SK-N-SH (cell line): Measurements from ENCODE around the gene BAIAP2L2. TPM values are rescaled to one million over a fixed set of nuclear protein-coding genes. Genes with fewer than 3 reads are reported as not detected.

ENCODE experiments used
- CTCF ChIA-PET: fragments of 300-600, 350-600 bp; formaldehyde crosslinking; extraction: SDS; loops from one replicate; lab custom pipeline; 2021; lab: Yijun Ruan, JAX
- POLR2A ChIA-PET: fragments of 350-600 bp; sonication (Branson Sonifier 250); formaldehyde crosslinking; extraction: SDS; loops from one replicate; lab custom pipeline; 2020; ENCODE audit warnings: antibody characterized with exemption, inconsistent platforms; lab: Yijun Ruan, JAX
- DNase-seq: peaks from one replicate; pipeline ENCODE4 v3.0.0; 2012
- H2AFZ ChIP-seq: fragments of 200-600 bp; sonication (generic); 2 replicates; pipeline ENCODE4 v1.8.1; 2016; ENCODE audit warnings: antibody characterized with exemption, mild to moderate bottlenecking, low read depth
- H3F3A ChIP-seq: fragments of 200-600 bp; sonication (generic); replicated peaks from 2 replicates; pipeline ENCODE3; 2016; ENCODE audit warnings: antibody characterized with exemption, mild to moderate bottlenecking; ENCODE audit not compliant: insufficient read depth
- H3K27ac ChIP-seq, 2 experiments: fragments of 200-500 bp in 1 of 2; fragments of 200-600 bp in 1 of 2; sonication (Bioruptor generic) in 1 of 2; sonication (generic), shearing (Covaris generic) in 1 of 2; 2 replicates each; pipeline versions ENCODE4 v1.5.1 to v1.6.1; 2014 to 2016; ENCODE audit warnings: low read depth in 2 of 2, inconsistent platforms in 1 of 2, low read length in 1 of 2, mild to moderate bottlenecking in 1 of 2, mixed read lengths in 1 of 2
- H3K27me3 ChIP-seq: fragments of 200-600 bp; sonication (generic), shearing (Covaris generic); 2 replicates; pipeline ENCODE4 v1.6.1; 2016; ENCODE audit warnings: mixed run types; ENCODE audit not compliant: insufficient read depth
- H3K36me3 ChIP-seq, 2 experiments: fragments of 200-500 bp in 1 of 2; fragments of 200-600 bp in 1 of 2; sonication (Bioruptor generic) in 1 of 2; sonication (generic) in 1 of 2; replicated peaks in 1 of 2; 2 replicates each; pipeline versions ENCODE3 to v1.5.1; 2014 to 2016; ENCODE audit warnings: low read length in 1 of 2, mild to moderate bottlenecking in 1 of 2; ENCODE audit not compliant: insufficient read depth in 2 of 2, control insufficient read depth in 1 of 2
- H3K4me1 ChIP-seq, 2 experiments: fragments of 200-500 bp in 1 of 2; fragments of 200-600 bp in 1 of 2; sonication (Bioruptor generic) in 1 of 2; sonication (generic), shearing (Covaris generic) in 1 of 2; 2 replicates each; pipeline versions ENCODE4 v1.5.1 to v1.6.1; 2014 to 2016; ENCODE audit warnings: low read depth in 1 of 2, low read length in 1 of 2, mixed run types in 1 of 2; ENCODE audit not compliant: insufficient read depth in 2 of 2, control insufficient read depth in 1 of 2
- H3K4me2 ChIP-seq: fragments of 200-600 bp; sonication (generic), shearing (Covaris generic); 2 replicates; pipeline ENCODE4 v1.6.1; 2017; ENCODE audit warnings: mixed run types
- H3K4me3 ChIP-seq, 2 experiments: fragments of 200-500 bp in 1 of 2; fragments of 200-600 bp in 1 of 2; sonication (Bioruptor generic) in 1 of 2; sonication (generic), shearing (Covaris generic) in 1 of 2; 2 replicates each; pipeline versions ENCODE4 v1.5.1 to v1.8.1; 2014 to 2016; ENCODE audit warnings: low read depth in 2 of 2, inconsistent platforms in 1 of 2, low read length in 1 of 2, mild to moderate bottlenecking in 1 of 2, mixed read lengths in 1 of 2, moderate library complexity in 1 of 2
- H3K79me2 ChIP-seq: fragments of 200-600 bp; sonication (generic); 2 replicates; pipeline ENCODE4 v1.8.1; 2017; ENCODE audit warnings: mild to moderate bottlenecking; ENCODE audit not compliant: insufficient read depth
- H3K9ac ChIP-seq: fragments of 200-600 bp; sonication (generic); 2 replicates; pipeline ENCODE4 v1.6.1; 2017; ENCODE audit warnings: mixed run types
- H3K9me2 ChIP-seq: fragments of 200-600 bp; sonication (generic); 2 replicates; pipeline ENCODE4 v1.6.1; 2017; ENCODE audit warnings: mixed run types
- H3K9me3 ChIP-seq: fragments of 200-600 bp; sonication (generic); 2 replicates; pipeline ENCODE4 v1.6.1; 2017; ENCODE audit warnings: mixed run types, mild to moderate bottlenecking, moderate library complexity
- H4K20me1 ChIP-seq: fragments of 200-600 bp; sonication (generic); 2 replicates; pipeline ENCODE4 v1.6.1; 2017; ENCODE audit warnings: mild to moderate bottlenecking, mixed run types; ENCODE audit not compliant: insufficient read depth
- ELF1 ChIP-seq: IDR thresholded peaks from 2 replicates; pipeline ENCODE4 v1.4.0; 2012
- MEF2A ChIP-seq: IDR thresholded peaks from 2 replicates; pipeline ENCODE4 v1.4.0; 2012; ENCODE audit warnings: low read depth, borderline replicate concordance
- NFIC ChIP-seq: IDR thresholded peaks from 2 replicates; pipeline ENCODE4 v1.4.0; 2012; ENCODE audit warnings: borderline replicate concordance
- POLR2AphosphoS5 ChIP-seq: IDR thresholded peaks from 2 replicates; pipeline ENCODE4 v1.6.1; 2012; ENCODE audit warnings: low read depth, low read length
- WGBS: methylation state at CpG from one replicate; pipeline ENCODE4 v1.1.6; 2017; ENCODE audit warnings: low lambda C conversion rate; 5-methylcytosine and 5-hydroxymethylcytosine counted together
- polyA plus RNA-seq, 3 experiments: library from polyadenylated mRNA; depleted of rRNA; stranded (reverse); fragments of >200 nt; gene quantifications; 2 replicates each; pipeline ENCODE4 v1.2.3, GENCODE V29; 2012
- TF ChIP-seq, protein P1 (sequence below): IDR thresholded peaks from 2 replicates; pipeline ENCODE4 v1.4.0; 2012; ENCODE audit warnings: low read depth, borderline replicate concordance
- TF ChIP-seq, protein P2 (sequence below): IDR thresholded peaks from 2 replicates; pipeline ENCODE4 v1.6.1; 2012; ENCODE audit warnings: mild to moderate bottlenecking, low read depth, low read length, moderate library complexity
- TF ChIP-seq, protein P3 (sequence below): IDR thresholded peaks from 2 replicates; pipeline ENCODE4; 2012

BAIAP2L2 gene
- polyA plus RNA-seq, 1 of the 3 experiments (the other 2 are of a cell fraction): 0.16 TPM

DNA sequence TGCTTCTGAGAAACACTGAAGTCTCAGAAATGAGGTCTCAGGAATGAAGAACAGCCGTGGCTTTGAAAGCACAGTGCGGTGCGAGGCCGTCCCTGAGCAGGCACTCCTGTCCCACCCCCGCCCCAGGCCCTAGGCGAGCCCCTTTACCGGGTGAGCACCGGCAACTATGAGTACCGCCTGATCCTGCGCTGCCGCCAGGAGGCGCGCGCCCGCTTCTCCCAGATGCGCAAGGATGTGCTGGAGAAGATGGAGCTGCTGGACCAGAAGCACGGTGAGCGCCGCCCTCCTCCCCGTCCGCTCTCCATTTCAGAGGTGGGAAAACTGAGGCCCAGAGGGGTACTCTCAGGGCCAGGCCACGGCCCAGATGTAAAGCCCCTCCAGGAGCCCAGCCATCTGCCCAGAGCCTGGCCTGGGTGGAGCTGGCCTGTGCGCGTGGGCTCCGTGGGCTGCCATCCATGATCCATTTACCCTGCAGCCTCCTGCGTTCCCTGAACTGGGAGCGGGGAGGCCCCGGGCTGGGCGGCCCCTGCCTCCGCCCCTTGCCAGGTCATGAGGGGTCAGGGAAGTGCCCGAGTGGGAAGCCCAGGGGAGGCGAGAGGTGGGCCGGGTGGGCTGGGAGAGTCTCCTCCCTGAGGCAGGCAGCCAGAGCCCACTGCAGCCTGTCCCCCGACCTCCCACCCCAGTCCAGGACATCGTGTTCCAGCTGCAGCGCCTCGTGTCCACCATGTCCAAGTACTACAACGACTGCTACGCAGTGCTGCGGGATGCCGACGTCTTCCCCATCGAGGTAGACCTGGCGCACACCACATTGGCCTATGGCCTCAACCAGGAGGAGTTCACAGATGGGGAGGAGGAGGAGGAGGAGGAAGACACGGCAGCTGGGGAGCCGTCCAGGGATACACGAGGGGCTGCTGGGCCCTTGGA is 36.0 kb downstream of the BAIAP2L2 start (continued):
- TF ChIP-seq ELF1 (no peak), POLR2AphosphoS5 (no peak), MEF2A (no peak)
- TF ChIP-seq, protein P1, sequence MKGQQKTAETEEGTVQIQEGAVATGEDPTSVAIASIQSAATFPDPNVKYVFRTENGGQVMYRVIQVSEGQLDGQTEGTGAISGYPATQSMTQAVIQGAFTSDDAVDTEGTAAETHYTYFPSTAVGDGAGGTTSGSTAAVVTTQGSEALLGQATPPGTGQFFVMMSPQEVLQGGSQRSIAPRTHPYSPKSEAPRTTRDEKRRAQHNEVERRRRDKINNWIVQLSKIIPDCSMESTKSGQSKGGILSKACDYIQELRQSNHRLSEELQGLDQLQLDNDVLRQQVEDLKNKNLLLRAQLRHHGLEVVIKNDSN: no peak
- TF ChIP-seq, protein P2, sequence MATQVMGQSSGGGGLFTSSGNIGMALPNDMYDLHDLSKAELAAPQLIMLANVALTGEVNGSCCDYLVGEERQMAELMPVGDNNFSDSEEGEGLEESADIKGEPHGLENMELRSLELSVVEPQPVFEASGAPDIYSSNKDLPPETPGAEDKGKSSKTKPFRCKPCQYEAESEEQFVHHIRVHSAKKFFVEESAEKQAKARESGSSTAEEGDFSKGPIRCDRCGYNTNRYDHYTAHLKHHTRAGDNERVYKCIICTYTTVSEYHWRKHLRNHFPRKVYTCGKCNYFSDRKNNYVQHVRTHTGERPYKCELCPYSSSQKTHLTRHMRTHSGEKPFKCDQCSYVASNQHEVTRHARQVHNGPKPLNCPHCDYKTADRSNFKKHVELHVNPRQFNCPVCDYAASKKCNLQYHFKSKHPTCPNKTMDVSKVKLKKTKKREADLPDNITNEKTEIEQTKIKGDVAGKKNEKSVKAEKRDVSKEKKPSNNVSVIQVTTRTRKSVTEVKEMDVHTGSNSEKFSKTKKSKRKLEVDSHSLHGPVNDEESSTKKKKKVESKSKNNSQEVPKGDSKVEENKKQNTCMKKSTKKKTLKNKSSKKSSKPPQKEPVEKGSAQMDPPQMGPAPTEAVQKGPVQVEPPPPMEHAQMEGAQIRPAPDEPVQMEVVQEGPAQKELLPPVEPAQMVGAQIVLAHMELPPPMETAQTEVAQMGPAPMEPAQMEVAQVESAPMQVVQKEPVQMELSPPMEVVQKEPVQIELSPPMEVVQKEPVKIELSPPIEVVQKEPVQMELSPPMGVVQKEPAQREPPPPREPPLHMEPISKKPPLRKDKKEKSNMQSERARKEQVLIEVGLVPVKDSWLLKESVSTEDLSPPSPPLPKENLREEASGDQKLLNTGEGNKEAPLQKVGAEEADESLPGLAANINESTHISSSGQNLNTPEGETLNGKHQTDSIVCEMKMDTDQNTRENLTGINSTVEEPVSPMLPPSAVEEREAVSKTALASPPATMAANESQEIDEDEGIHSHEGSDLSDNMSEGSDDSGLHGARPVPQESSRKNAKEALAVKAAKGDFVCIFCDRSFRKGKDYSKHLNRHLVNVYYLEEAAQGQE: no peak

DNA sequence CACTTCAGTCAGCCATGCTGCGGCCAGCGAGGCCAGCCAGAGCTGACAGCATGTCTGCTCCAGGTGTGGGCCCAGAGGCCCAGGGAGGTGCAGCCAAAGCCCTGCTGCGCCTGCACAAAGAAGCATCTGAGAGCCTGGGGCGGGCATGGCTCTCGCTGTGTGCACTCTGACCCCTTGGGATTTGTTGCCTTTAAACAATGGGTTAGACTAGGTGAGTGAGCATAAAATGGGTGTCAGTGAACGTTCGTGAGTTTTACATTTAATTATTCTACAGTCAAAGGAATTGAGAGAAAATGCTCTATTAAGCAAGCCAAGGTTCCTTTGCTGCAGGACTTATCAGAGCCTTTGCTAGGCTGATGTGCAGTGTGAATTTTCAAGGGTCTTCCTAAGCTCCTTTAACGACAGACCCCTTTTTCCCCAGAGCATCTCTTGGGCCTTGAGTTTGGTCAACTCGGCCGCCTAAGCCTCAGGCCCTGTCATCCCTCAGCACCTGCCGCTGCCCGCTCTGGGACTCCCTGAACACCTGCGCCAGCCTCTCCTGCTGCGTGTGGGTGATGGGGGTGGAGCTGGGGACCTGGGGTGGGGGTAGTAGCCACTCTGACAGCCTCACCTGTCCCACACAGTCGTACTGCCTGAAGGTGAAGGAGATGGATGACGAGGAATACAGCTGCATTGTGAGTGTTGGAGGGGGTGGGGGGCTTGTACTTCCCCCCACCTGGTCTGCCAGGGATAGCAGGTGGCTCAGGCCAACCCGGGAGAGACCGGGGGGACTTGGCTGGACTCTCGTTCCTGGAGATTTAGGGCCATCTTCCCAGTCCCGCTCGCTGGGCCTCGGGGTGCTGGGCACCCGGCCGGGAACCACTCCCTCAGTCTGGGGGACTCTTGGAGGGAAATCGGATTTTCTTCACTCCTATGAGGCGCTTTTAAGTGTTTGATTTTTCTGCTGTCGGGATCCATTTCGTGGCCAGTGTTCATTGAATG is 37.0 kb downstream of the BAIAP2L2 start:
- WGBS: 86% methylated on average over 8 of the region's 28 CpGs
- TF ChIP-seq NFIC: no peak
- no peak for TF ChIP-seq MEF2A
- TF ChIP-seq, protein P3, sequence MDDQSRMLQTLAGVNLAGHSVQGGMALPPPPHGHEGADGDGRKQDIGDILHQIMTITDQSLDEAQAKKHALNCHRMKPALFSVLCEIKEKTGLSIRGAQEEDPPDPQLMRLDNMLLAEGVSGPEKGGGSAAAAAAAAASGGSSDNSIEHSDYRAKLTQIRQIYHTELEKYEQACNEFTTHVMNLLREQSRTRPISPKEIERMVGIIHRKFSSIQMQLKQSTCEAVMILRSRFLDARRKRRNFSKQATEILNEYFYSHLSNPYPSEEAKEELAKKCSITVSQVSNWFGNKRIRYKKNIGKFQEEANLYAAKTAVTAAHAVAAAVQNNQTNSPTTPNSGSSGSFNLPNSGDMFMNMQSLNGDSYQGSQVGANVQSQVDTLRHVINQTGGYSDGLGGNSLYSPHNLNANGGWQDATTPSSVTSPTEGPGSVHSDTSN: no peak
- Histone ChIP-seq H3K4me3 (no peak overlapping the region), H3K79me2 (no peaks in the 10 kb centered on the region), H3K27ac (no peak overlapping the region), H3F3A (no peaks in the 10 kb centered on the region), H4K20me1 (no peaks in the 10 kb centered on the region), H3K4me2 (no peak overlapping the region), H3K9me3 (no peaks in the 10 kb centered on the region), H3K9me2 (no peaks in the 10 kb centered on the region), H3K4me1 (no peaks in the 10 kb centered on the region), H2AFZ (no peak overlapping the region), H3K36me3 (peaks cover 0 to 10% of the 10 kb centered on the region in 2 experiments), H3K9ac (no peak overlapping the region), H3K27me3 (no peaks in the 10 kb centered on the region)
- ChIA-PET CTCF (interaction anchor here (1.6 kb wide), 1 partner anchor 21 kb away, joined by 5 read pairs; no protein-coding TSS in a partner anchor), POLR2A (no interaction called here)
- no peak for DNase-seq
